Activated CD8-positive, alpha-beta T cell treated with anti-CD3 and anti-CD28 coated beads, Interleukin-2, amount 10 ng/mL, durations not matched to agents 7 days and 5 days (primary cell): ENCODE results near the gene MKS1. TPM values are rescaled to one million over a fixed set of nuclear protein-coding genes. Genes with fewer than 3 reads are reported as not detected.

Source experiments
- ATAC-seq: fragments of 150-1000 bp; cut with Tn5 transposase; one replicate; pipeline ENCODE4 v1.10.0; 2021; ENCODE audit warnings: moderate library complexity
- CTCF ChIA-PET: fragments of 350-600 bp; sonication (Branson Sonifier 250); formaldehyde crosslinking; loops from one replicate; lab custom pipeline; 2021; ENCODE audit warnings: antibody characterized with exemption; lab: Charles Lee
- POLR2A ChIA-PET: fragments of 350-600 bp; sonication (Branson Sonifier 250); formaldehyde crosslinking; loops from one replicate; lab custom pipeline; 2021; ENCODE audit warnings: antibody characterized with exemption; lab: Charles Lee
- DNase-seq: peaks from one replicate; pipeline ENCODE4 v3.0.0-alpha.2; 2020
- H3K27ac Mint-ChIP-seq: one replicate; pipeline ENCODE4 v1.8.0; 2021; ENCODE audit warnings: mild to moderate bottlenecking, mixed read lengths
- H3K27me3 Mint-ChIP-seq: one replicate; pipeline ENCODE4 v1.8.0; 2021; ENCODE audit warnings: low read depth, mixed read lengths
- H3K36me3 Mint-ChIP-seq: one replicate; pipeline ENCODE4 v1.8.0; 2021; ENCODE audit warnings: low read depth, mixed read lengths
- H3K4me1 Mint-ChIP-seq: one replicate; pipeline ENCODE4 v1.8.0; 2021; ENCODE audit warnings: low read depth, mixed read lengths
- H3K4me3 Mint-ChIP-seq: one replicate; pipeline ENCODE4 v1.8.0; 2021; ENCODE audit warnings: mild to moderate bottlenecking, mixed read lengths
- H3K9me3 Mint-ChIP-seq: one replicate; pipeline ENCODE4 v1.8.0; 2022; ENCODE audit warnings: mixed read lengths; ENCODE audit not compliant: insufficient read depth
- total RNA-seq, 2 experiments: library from RNA; stranded (reverse); gene quantifications; one replicate each; pipeline ENCODE4 v1.2.3, GENCODE V29; 2021

Gene MKS1
- total RNA-seq, 2 experiments from 2014 or later: 16.1 to 17.6 TPM

DNA sequence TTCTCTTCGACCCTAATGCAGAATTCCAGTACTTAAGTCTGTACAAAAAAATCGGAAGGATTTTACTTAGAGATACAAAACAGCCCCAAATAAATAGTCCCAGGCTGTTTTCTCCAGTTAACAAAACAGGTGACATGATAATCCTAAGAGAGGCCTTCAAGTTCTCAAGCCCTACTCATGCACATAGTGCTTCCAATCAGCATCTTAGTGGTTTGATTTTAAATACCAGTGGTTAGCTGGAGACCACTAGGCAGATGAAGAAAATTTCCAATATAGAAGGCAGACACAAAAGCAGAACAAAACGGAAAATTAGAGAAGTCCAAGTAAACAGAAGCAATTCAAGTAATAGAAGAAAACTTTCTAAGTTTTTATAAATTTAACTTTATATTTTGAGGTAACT, 57.5 kb downstream of the MKS1 start:
- Mint-ChIP-seq H3K36me3 (peaks cover 2% of the 10 kb centered on the region), H3K4me1 (peaks cover 11% of the 10 kb centered on the region), H3K27me3 (peaks cover 24% of the 10 kb centered on the region), H3K4me3 (no peak overlapping the region), H3K9me3 (no peaks in the 10 kb centered on the region), H3K27ac (no peak overlapping the region)
- ChIA-PET POLR2A (no interaction called here), CTCF (interaction anchor here (0.7 kb wide), 1 partner anchor 10 kb away, joined by 3 read pairs; no protein-coding TSS in a partner anchor)
- no peak for ATAC-seq
- no peak for DNase-seq

DNA sequence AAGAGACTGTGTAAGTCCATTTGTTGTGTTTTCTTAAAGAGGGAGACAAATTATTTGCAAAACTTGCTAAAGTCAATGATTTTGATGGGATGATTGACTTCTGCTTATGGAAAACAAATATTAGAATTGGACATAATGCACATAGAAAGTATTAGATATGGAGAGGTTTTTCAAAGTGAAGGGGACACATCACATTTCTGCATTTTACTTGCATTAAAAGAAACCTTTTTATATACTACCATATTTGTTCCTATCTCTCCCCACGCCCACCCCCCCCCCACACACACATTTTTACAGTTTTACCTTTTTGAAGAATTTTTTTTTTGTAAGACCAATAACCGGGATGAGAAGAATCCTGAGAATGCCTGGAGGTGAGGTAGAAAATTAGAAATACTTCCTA, 60.9 kb downstream of the MKS1 start:
- no peak overlapping the region for H3K27ac Mint-ChIP-seq
- ATAC-seq (no peak), DNase-seq (no peak)
- peaks cover 6% of the 10 kb centered on the region for H3K9me3 Mint-ChIP-seq
- no peak overlapping the region for H3K4me3 Mint-ChIP-seq
- H3K27me3 Mint-ChIP-seq: peaks cover 11% of the 10 kb centered on the region
- POLR2A ChIA-PET: no interaction called here
- H3K36me3 Mint-ChIP-seq: peaks cover 12% of the 10 kb centered on the region
- CTCF ChIA-PET: interaction anchor here (2.3 kb wide), 1 partner anchor 13 kb away, joined by 20 read pairs; no protein-coding TSS in a partner anchor
- peaks cover 41% of the 10 kb centered on the region for H3K4me1 Mint-ChIP-seq

DNA sequence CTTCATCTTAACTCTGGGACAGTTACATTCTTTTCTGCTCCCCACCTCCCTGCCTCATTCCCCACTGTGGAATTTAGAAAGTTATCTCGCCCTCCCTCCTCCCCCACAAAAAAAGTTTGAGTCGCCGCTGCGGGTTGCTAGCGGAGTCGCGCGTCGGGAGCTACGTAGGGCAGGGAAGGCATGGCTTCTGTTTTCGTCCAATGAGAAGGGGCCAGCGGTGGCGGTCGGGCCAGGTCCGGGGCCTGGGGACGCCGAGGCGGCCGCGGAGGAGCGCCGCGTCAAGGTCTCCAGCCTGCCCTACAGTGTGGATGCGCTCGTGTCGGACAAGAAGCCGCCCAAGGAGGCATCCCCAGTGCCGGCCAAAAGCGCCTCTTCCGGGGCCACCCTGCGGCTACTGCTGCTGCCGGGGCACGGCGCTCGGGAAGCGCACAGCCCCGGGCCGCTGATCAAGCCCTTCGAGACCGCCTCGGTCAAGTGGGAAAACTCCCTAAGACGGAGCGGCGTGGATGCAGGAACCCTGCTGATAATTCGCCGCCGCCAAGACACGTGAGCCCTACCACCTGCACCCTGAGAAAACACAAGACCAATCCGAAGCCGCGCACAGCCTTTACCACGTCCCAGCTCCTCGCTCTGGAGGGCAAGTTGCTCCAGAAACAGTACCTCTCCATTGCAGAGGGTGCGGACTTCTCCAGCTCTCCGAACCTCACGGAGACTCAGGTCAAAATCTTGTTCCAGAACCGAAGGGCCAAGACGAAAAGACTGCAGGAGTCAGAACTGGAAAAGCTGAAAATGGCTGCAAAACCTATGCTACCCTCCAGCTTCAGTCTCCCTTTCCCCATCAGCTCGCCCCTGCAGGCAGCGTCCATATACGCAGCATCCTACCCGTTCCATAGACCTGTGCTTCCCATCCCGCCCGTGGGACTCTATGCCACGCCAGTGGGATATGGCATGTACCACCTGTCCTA, 61.9 kb downstream of the MKS1 start:
- H3K27me3 Mint-ChIP-seq: peaks cover 7% of the 10 kb centered on the region
- H3K9me3 Mint-ChIP-seq: peaks cover 10% of the 10 kb centered on the region
- POLR2A ChIA-PET: interaction anchor here (2.2 kb wide), 1 partner anchor 150 kb away, joined by 11 read pairs; the partner anchor contains the start of gene SRSF1
- DNase-seq (peak; percentile 70), ATAC-seq (peak; percentile 77)
- peak overlapping the region; percentile 81 for H3K27ac Mint-ChIP-seq
- H3K4me1 Mint-ChIP-seq: peaks cover 52% of the 10 kb centered on the region
- H3K4me3 Mint-ChIP-seq: peak overlapping the region; percentile 79
- CTCF ChIA-PET: interaction anchor here (1.0 to 2.3 kb wide), 6 partner anchors 11 to 158 kb away, joined by 3 to 20 read pairs (median 5); partner anchors contain the start of gene SRSF1
- H3K36me3 Mint-ChIP-seq: peaks cover 12% of the 10 kb centered on the region

Other genes with a start within 250 kb of the MKS1 start
- 10 to 100 TPM; 37.5 to 37.6 TPM for gene VEZF1, start 231.0 kb downstream of the MKS1 start, total RNA-seq
- 100 to 1,000 TPM; 382 to 383 TPM for gene SRSF1, start 212.0 kb downstream of the MKS1 start, total RNA-seq
- gene DYNLL2, start 135.8 kb downstream of the MKS1 start, total RNA-seq: 10 to 100 TPM; 30.9 to 31.7 TPM
- under 1 TPM; 0.50 TPM for gene OR4D1, start 70.9 kb downstream of the MKS1 start, total RNA-seq
- not detected for gene OR4D2, start 52.3 kb downstream of the MKS1 start, total RNA-seq
- gene EPX, start 26.5 kb downstream of the MKS1 start, total RNA-seq: not detected
- not detected for gene LPO, start 19.3 kb upstream of the MKS1 start, total RNA-seq
- not detected for gene MPO, start 61.7 kb upstream of the MKS1 start, total RNA-seq
- gene TSPOAP1, start 109.5 kb upstream of the MKS1 start, total RNA-seq: 10 to 100 TPM; 45.8 to 51.5 TPM
- 10 to 100 TPM; 75.2 to 90.8 TPM for gene SUPT4H1, start 132.9 kb upstream of the MKS1 start, total RNA-seq
- gene RNF43, start 198.3 kb upstream of the MKS1 start, total RNA-seq: under 1 TPM in 1 of 2 experiments, not detected in 1; 0.05 TPM